Measurements from ENCODE around the gene EEF1A2. TPM values are rescaled to one million over a fixed set of nuclear protein-coding genes. Genes with fewer than 3 reads are reported as not detected.

EEF1A2 gene
- total RNA-seq, 1 donor from 2014 or later, result 255 TPM

GRCh38 chr20:63465380-63466249, 33.3 kb downstream of the EEF1A2 start:
- Histone ChIP-seq H3K9ac (ENCODE audit: low read depth in 1 of 3, low read length in 3 of 3) (no peak overlapping the region), H3K4me1 (ENCODE audit: control insufficient read depth in 3 of 3, insufficient read depth in 3 of 3, low read length in 3 of 3) (no peaks in the 10 kb centered on the region), H3K4me3 (ENCODE audit: low read length in 3 of 3) (no peak overlapping the region), H3K9me3 (ENCODE audit: control insufficient read depth in 3 of 3, low read length in 3 of 3) (no peaks in the 10 kb centered on the region), H3K36me3 (ENCODE audit: control insufficient read depth in 3 of 3, insufficient read depth in 3 of 3, low read length in 3 of 3) (no peaks in the 10 kb centered on the region), H3K27me3 (ENCODE audit: control insufficient read depth in 3 of 3, insufficient read depth in 3 of 3, low read length in 3 of 3) (peaks cover 63 to 81% (median 79%) of the 10 kb centered on the region in 3 donors), H3K27ac (ENCODE audit: low read depth, low read length) (no peak overlapping the region)

- H3K9ac ChIP-seq (ENCODE audit: low read depth in 1 of 3, low read length in 3 of 3), result no peak overlapping the region
- peaks cover 53 to 78% (median 73%) of the 10 kb centered on the region in 3 donors for H3K27me3 ChIP-seq (ENCODE audit: control insufficient read depth in 3 of 3, insufficient read depth in 3 of 3, low read length in 3 of 3)
These were observed 34.6 kb downstream of the EEF1A2 start for GRCh38 chr20:63464289-63464635.

GRCh38 chr20:63463400-63464288, 35.2 kb downstream of the EEF1A2 start:
- no peaks in the 10 kb centered on the region for H3K36me3 ChIP-seq (ENCODE audit: control insufficient read depth in 3 of 3, insufficient read depth in 3 of 3, low read length in 3 of 3)
- peaks cover 53 to 74% (median 73%) of the 10 kb centered on the region in 3 donors for H3K27me3 ChIP-seq (ENCODE audit: control insufficient read depth in 3 of 3, insufficient read depth in 3 of 3, low read length in 3 of 3)
- H3K27ac ChIP-seq (ENCODE audit: low read depth, low read length), result no peak overlapping the region
- H3K4me1 ChIP-seq (ENCODE audit: control insufficient read depth in 3 of 3, insufficient read depth in 3 of 3, low read length in 3 of 3), result no peaks in the 10 kb centered on the region
- H3K4me3 ChIP-seq (ENCODE audit: low read length in 3 of 3), result no peak overlapping the region
- no peak overlapping the region for H3K9ac ChIP-seq (ENCODE audit: low read depth in 1 of 3, low read length in 3 of 3)
- H3K9me3 ChIP-seq (ENCODE audit: control insufficient read depth in 3 of 3, low read length in 3 of 3), result no peaks in the 10 kb centered on the region

More at GRCh38 chr20:63464289-63464635, 34.6 kb downstream of the EEF1A2 start:
- H3K4me3 ChIP-seq (ENCODE audit: low read length in 3 of 3), result no peak overlapping the region
- no peaks in the 10 kb centered on the region for H3K4me1 ChIP-seq (ENCODE audit: control insufficient read depth in 3 of 3, insufficient read depth in 3 of 3, low read length in 3 of 3)
- no peaks in the 10 kb centered on the region for H3K9me3 ChIP-seq (ENCODE audit: control insufficient read depth in 3 of 3, low read length in 3 of 3)
- no peaks in the 10 kb centered on the region for H3K36me3 ChIP-seq (ENCODE audit: control insufficient read depth in 3 of 3, insufficient read depth in 3 of 3, low read length in 3 of 3)
- H3K27ac ChIP-seq (ENCODE audit: low read depth, low read length), result no peak overlapping the region

GRCh38 chr20:63462244-63462643, 36.6 kb downstream of the EEF1A2 start:
- H3K9me3 ChIP-seq (ENCODE audit: control insufficient read depth in 3 of 3, low read length in 3 of 3), result no peaks in the 10 kb centered on the region
- H3K4me3 ChIP-seq (ENCODE audit: low read length in 3 of 3), result no peak overlapping the region
- H3K27me3 ChIP-seq (ENCODE audit: control insufficient read depth in 3 of 3, insufficient read depth in 3 of 3, low read length in 3 of 3), result peaks cover 52 to 78% (median 77%) of the 10 kb centered on the region in 3 donors
- no peaks in the 10 kb centered on the region for H3K36me3 ChIP-seq (ENCODE audit: control insufficient read depth in 3 of 3, insufficient read depth in 3 of 3, low read length in 3 of 3)
- no peaks in the 10 kb centered on the region for H3K4me1 ChIP-seq (ENCODE audit: control insufficient read depth in 3 of 3, insufficient read depth in 3 of 3, low read length in 3 of 3)
- no peak overlapping the region for H3K27ac ChIP-seq (ENCODE audit: low read depth, low read length)
- H3K9ac ChIP-seq (ENCODE audit: low read depth in 1 of 3, low read length in 3 of 3), result no peak overlapping the region

GRCh38 chr20:63461104-63461763, 37.6 kb downstream of the EEF1A2 start:
- Histone ChIP-seq H3K27me3 (ENCODE audit: control insufficient read depth in 3 of 3, insufficient read depth in 3 of 3, low read length in 3 of 3) (peaks cover 52 to 82% (median 77%) of the 10 kb centered on the region in 3 donors), H3K27ac (ENCODE audit: low read depth, low read length) (no peak overlapping the region), H3K9ac (ENCODE audit: low read depth in 1 of 3, low read length in 3 of 3) (no peak overlapping the region), H3K9me3 (ENCODE audit: control insufficient read depth in 3 of 3, low read length in 3 of 3) (no peaks in the 10 kb centered on the region), H3K4me1 (ENCODE audit: control insufficient read depth in 3 of 3, insufficient read depth in 3 of 3, low read length in 3 of 3) (no peaks in the 10 kb centered on the region), H3K36me3 (ENCODE audit: control insufficient read depth in 3 of 3, insufficient read depth in 3 of 3, low read length in 3 of 3) (no peaks in the 10 kb centered on the region), H3K4me3 (ENCODE audit: low read length in 3 of 3) (no peak overlapping the region)

GRCh38 chr20:63459070-63459380, 39.9 kb downstream of the EEF1A2 start:
- no peaks in the 10 kb centered on the region for H3K36me3 ChIP-seq (ENCODE audit: control insufficient read depth in 3 of 3, insufficient read depth in 3 of 3, low read length in 3 of 3)
- no peaks in the 10 kb centered on the region for H3K9me3 ChIP-seq (ENCODE audit: control insufficient read depth in 3 of 3, low read length in 3 of 3)
- H3K4me1 ChIP-seq (ENCODE audit: control insufficient read depth in 3 of 3, insufficient read depth in 3 of 3, low read length in 3 of 3), result peaks cover 0 to 10% (median 4%) of the 10 kb centered on the region in 3 donors
- H3K4me3 ChIP-seq (ENCODE audit: low read length in 3 of 3), result no peak overlapping the region
- H3K27me3 ChIP-seq (ENCODE audit: control insufficient read depth in 3 of 3, insufficient read depth in 3 of 3, low read length in 3 of 3), result peaks cover 56 to 80% (median 72%) of the 10 kb centered on the region in 3 donors
- H3K9ac ChIP-seq (ENCODE audit: low read depth in 1 of 3, low read length in 3 of 3), result no peak overlapping the region
- no peak overlapping the region for H3K27ac ChIP-seq (ENCODE audit: low read depth, low read length)

- Histone ChIP-seq H3K4me1 (ENCODE audit: control insufficient read depth in 3 of 3, insufficient read depth in 3 of 3, low read length in 3 of 3) (peaks cover 0 to 15% (median 8%) of the 10 kb centered on the region in 3 donors), H3K4me3 (ENCODE audit: low read length in 3 of 3) (no peak overlapping the region), H3K27ac (ENCODE audit: low read depth, low read length) (no peak overlapping the region), H3K36me3 (ENCODE audit: control insufficient read depth in 3 of 3, insufficient read depth in 3 of 3, low read length in 3 of 3) (no peaks in the 10 kb centered on the region), H3K9ac (ENCODE audit: low read depth in 1 of 3, low read length in 3 of 3) (no peak overlapping the region), H3K9me3 (ENCODE audit: control insufficient read depth in 3 of 3, low read length in 3 of 3) (no peaks in the 10 kb centered on the region), H3K27me3 (ENCODE audit: control insufficient read depth in 3 of 3, insufficient read depth in 3 of 3, low read length in 3 of 3) (peaks cover 59 to 80% (median 73%) of the 10 kb centered on the region in 3 donors)
These were observed 40.5 kb downstream of the EEF1A2 start for GRCh38 chr20:63458170-63459069.

GRCh38 chr20:63457737-63458136, 41.1 kb downstream of the EEF1A2 start:
- no peak overlapping the region for H3K4me3 ChIP-seq (ENCODE audit: low read length in 3 of 3)
- no peak overlapping the region for H3K27ac ChIP-seq (ENCODE audit: low read depth, low read length)
- no peaks in the 10 kb centered on the region for H3K36me3 ChIP-seq (ENCODE audit: control insufficient read depth in 3 of 3, insufficient read depth in 3 of 3, low read length in 3 of 3)
- peaks cover 65 to 80% (median 70%) of the 10 kb centered on the region in 3 donors for H3K27me3 ChIP-seq (ENCODE audit: control insufficient read depth in 3 of 3, insufficient read depth in 3 of 3, low read length in 3 of 3)
- H3K9ac ChIP-seq (ENCODE audit: low read depth in 1 of 3, low read length in 3 of 3), result no peak overlapping the region
- H3K9me3 ChIP-seq (ENCODE audit: control insufficient read depth in 3 of 3, low read length in 3 of 3), result no peaks in the 10 kb centered on the region
- peaks cover 3 to 20% (median 12%) of the 10 kb centered on the region in 3 donors for H3K4me1 ChIP-seq (ENCODE audit: control insufficient read depth in 3 of 3, insufficient read depth in 3 of 3, low read length in 3 of 3)

Measured in skeletal muscle tissue (tissue), 4 donors.